Frontal cortex (tissue), 4 donors: Measurements from ENCODE around the gene PPM1B. TPM values are rescaled to one million over a fixed set of nuclear protein-coding genes. Genes with fewer than 3 reads are reported as not detected.
"Not testable (repeated sequence)": the region's sequence is repeated elsewhere in the genome, so short reads cannot be mapped to it uniquely, and the experiment has no call there.

Source experiments
- DNase-seq, 2 donors: peaks; one replicate each; pipeline ENCODE4 v3.0.0; 2012; ENCODE audit warnings: low spot score in 2 of 2
- FAIRE-seq: peaks from 2 replicates; lab custom pipeline; 2012; peaks lifted over from hg19 to GRCh38; lab: Jason Lieb, UNC
- total RNA-seq: library from RNA; depleted of rRNA; stranded (reverse); fragments of >200 nt; gene quantifications from one replicate; pipeline ENCODE4 v1.2.3, GENCODE V29; 2014
- donor health status: control.
- donor health status: control.
- donor health status: control.

The PPM1B gene
- total RNA-seq, 1 donor from 2014 or later, result 66.4 TPM

- DNase-seq, result no peak
- FAIRE-seq, result no peak
These were observed 12.8 kb upstream of the PPM1B start for GRCh38 chr2:44155666-44156446.

GRCh38 chr2:44163777-44164176 is 4.9 kb upstream of the PPM1B start:
- DNase-seq (no peak), FAIRE-seq (no peak)

GRCh38 chr2:44164617-44165016 is 4.1 kb upstream of the PPM1B start:
- no peak for FAIRE-seq
- no peak for DNase-seq

- DNase-seq (peak in 1 of 2 donors; percentile 15), FAIRE-seq (no peak)
These were observed 2.6 kb upstream of the PPM1B start for GRCh38 chr2:44166096-44166495.

- DNase-seq (peak in 1 of 2 donors; percentile 27), FAIRE-seq (no peak)
These were observed 1.3 kb upstream of the PPM1B start for GRCh38 chr2:44167311-44167907.

- DNase-seq (peak; percentile 90 to 92), FAIRE-seq (peak; percentile 94)
These were observed 581 bp upstream of the PPM1B start for GRCh38 chr2:44167908-44168680.

- FAIRE-seq, result no peak
- peak in 1 of 2 donors; percentile 34 for DNase-seq
These were observed 652 bp downstream of the PPM1B start for GRCh38 chr2:44169155-44169898.

- peak in 1 of 2 donors; percentile 18 for DNase-seq
- FAIRE-seq, result no peak
These were observed 1.6 kb downstream of the PPM1B start for GRCh38 chr2:44170311-44170717.

GRCh38 chr2:44171018-44171417 is 2.3 kb downstream of the PPM1B start:
- DNase-seq, result no peak
- FAIRE-seq, result no peak

- FAIRE-seq, DNase-seq: not testable (repeated sequence)
These were observed 2.8 kb downstream of the PPM1B start for GRCh38 chr2:44171442-44171841.

- DNase-seq, result no peak
- FAIRE-seq, result no peak
These were observed 3.9 kb downstream of the PPM1B start for GRCh38 chr2:44172576-44172975.

- no peak for DNase-seq
- no peak for FAIRE-seq
These were observed 10.3 kb downstream of the PPM1B start for GRCh38 chr2:44178950-44179349.

GRCh38 chr2:44181648-44182047 is 13.0 kb downstream of the PPM1B start:
- no peak for FAIRE-seq
- no peak for DNase-seq

- FAIRE-seq, result no peak
These were observed 15.4 kb downstream of the PPM1B start for GRCh38 chr2:44184106-44184505.

GRCh38 chr2:44186810-44187209 is 18.1 kb downstream of the PPM1B start:
- DNase-seq (no peak), FAIRE-seq (no peak)

More at GRCh38 chr2:44184106-44184505, 15.4 kb downstream of the PPM1B start:
- DNase-seq, result no peak

GRCh38 chr2:44187251-44187650 is 18.6 kb downstream of the PPM1B start:
- DNase-seq, result no peak
- no peak for FAIRE-seq

- no peak for FAIRE-seq
- DNase-seq, result no peak
These were observed 20.0 kb downstream of the PPM1B start for GRCh38 chr2:44188696-44189095.

GRCh38 chr2:44189104-44189503 is 20.4 kb downstream of the PPM1B start:
- FAIRE-seq, result no peak
- no peak for DNase-seq

GRCh38 chr2:44190526-44190925 is 21.9 kb downstream of the PPM1B start:
- DNase-seq, result no peak
- no peak for FAIRE-seq

GRCh38 chr2:44191739-44192138 is 23.1 kb downstream of the PPM1B start:
- DNase-seq (no peak), FAIRE-seq (peak; percentile 49)
